Parathyroid adenoma (tissue), 2 donors: ENCODE results near the gene KLRC4.
"Not testable (repeated sequence)": the region's sequence is repeated elsewhere in the genome, so short reads cannot be mapped to it uniquely, and the experiment has no call there.

Experiments
- H2AFZ ChIP-seq: fragments of 300-600 bp; sonication (generic); one replicate; pipeline ENCODE4 v1.7.0; 2017; ENCODE audit warnings: antibody characterized with exemption, mild to moderate bottlenecking
- H3K27ac ChIP-seq: fragments of 300-600 bp; sonication (generic); one replicate; pipeline ENCODE4 v1.7.0; 2017
- H3K27me3 ChIP-seq: fragments of 300-600 bp; sonication (generic); one replicate; pipeline ENCODE4 v1.7.0; 2017; ENCODE audit warnings: low read length; ENCODE audit not compliant: control insufficient read depth, insufficient read depth
- H3K36me3 ChIP-seq: fragments of 300-600 bp; sonication (generic); one replicate; pipeline ENCODE4 v1.7.0; 2017; ENCODE audit warnings: low read length; ENCODE audit not compliant: control insufficient read depth, insufficient read depth
- H3K4me1 ChIP-seq: fragments of 300-600 bp; sonication (generic); one replicate; pipeline ENCODE4 v1.7.0; 2017; ENCODE audit warnings: control low read depth
- H3K4me2 ChIP-seq: fragments of 300-600 bp; sonication (generic); one replicate; pipeline ENCODE4 v1.7.0; 2017; ENCODE audit warnings: low read length
- H3K4me3 ChIP-seq: fragments of 300-600 bp; sonication (generic); one replicate; pipeline ENCODE4 v1.7.0; 2017; ENCODE audit warnings: low read depth, low read length
- H3K79me2 ChIP-seq: fragments of 300-600 bp; sonication (generic); one replicate; pipeline ENCODE4 v1.7.0; 2017; ENCODE audit warnings: control low read depth
- H3K9ac ChIP-seq: fragments of 300-600 bp; sonication (generic); one replicate; pipeline ENCODE4 v1.7.0; 2017; ENCODE audit warnings: mild to moderate bottlenecking
- H3K9me3 ChIP-seq: fragments of 300-600 bp; sonication (generic); one replicate; pipeline ENCODE4 v1.7.0; 2017; ENCODE audit warnings: low read length; ENCODE audit not compliant: control insufficient read depth
- TF ChIP-seq, protein P1 (sequence below): fragments of 300-600 bp; sonication (generic); IDR thresholded peaks from one replicate; pipeline ENCODE4 v1.7.0; 2017; ENCODE audit warnings: antibody characterized with exemption, mild to moderate bottlenecking
- donor health status: primary hyperparathyroidism.

The KLRC4 gene

GRCh38 chr12:10453156-10453555 is 43.6 kb upstream of the KLRC4 start, which contains the start of gene KLRC1:
TSS of gene KLRC1 (minus strand) at chr12:10453377. CDS start at chr12:10451156, 2,221 bp downstream.
- no peak within 1 kb of the TSS for H3K4me3 ChIP-seq
- H3K9me3 ChIP-seq, result peaks cover 3% of the 10 kb centered on the region
- no peak within 1 kb of the TSS for H3K27ac ChIP-seq
- no peak within 1 kb of the TSS for H2AFZ ChIP-seq
- no peaks in the 10 kb centered on the region for H3K36me3 ChIP-seq
- no peaks in the 10 kb centered on the region for H3K27me3 ChIP-seq
- no peaks in the 10 kb centered on the region for H3K4me1 ChIP-seq
- TF ChIP-seq, protein P1, sequence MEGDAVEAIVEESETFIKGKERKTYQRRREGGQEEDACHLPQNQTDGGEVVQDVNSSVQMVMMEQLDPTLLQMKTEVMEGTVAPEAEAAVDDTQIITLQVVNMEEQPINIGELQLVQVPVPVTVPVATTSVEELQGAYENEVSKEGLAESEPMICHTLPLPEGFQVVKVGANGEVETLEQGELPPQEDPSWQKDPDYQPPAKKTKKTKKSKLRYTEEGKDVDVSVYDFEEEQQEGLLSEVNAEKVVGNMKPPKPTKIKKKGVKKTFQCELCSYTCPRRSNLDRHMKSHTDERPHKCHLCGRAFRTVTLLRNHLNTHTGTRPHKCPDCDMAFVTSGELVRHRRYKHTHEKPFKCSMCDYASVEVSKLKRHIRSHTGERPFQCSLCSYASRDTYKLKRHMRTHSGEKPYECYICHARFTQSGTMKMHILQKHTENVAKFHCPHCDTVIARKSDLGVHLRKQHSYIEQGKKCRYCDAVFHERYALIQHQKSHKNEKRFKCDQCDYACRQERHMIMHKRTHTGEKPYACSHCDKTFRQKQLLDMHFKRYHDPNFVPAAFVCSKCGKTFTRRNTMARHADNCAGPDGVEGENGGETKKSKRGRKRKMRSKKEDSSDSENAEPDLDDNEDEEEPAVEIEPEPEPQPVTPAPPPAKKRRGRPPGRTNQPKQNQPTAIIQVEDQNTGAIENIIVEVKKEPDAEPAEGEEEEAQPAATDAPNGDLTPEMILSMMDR, result no peak
- H3K79me2 ChIP-seq, result no peaks in the 10 kb centered on the region
- no peak within 1 kb of the TSS for H3K4me2 ChIP-seq
- no peak within 1 kb of the TSS for H3K9ac ChIP-seq

DNA sequence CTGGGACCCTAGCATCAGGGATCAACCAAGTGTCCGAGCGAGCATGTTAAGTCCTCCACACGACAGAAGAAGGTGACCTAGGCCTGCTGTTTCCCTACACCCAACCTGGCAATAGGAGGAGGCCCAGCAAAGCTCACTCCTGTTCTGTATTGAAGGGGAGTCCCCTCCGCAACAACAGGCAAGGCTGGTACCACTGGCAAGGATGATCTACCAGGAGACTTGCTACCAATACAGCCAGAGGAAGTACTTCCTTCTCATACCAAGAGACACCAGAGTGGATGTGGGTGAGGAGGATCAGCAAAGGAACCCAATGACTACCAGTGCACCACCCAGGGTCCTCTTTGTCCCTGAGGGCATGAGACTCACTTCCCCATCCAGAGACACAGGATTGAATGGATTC is 38.7 kb upstream of the KLRC4 start:
- no peaks in the 10 kb centered on the region for H3K36me3 ChIP-seq
- H3K4me3 ChIP-seq, result no peak overlapping the region
- no peaks in the 10 kb centered on the region for H3K27me3 ChIP-seq
- H3K27ac ChIP-seq, result no peak overlapping the region
- H3K4me1 ChIP-seq, result no peaks in the 10 kb centered on the region
- no peak overlapping the region for H3K9ac ChIP-seq
- no peaks in the 10 kb centered on the region for H3K9me3 ChIP-seq
- H2AFZ ChIP-seq, result no peak overlapping the region
- TF ChIP-seq, protein P1, result no peak
- no peak overlapping the region for H3K4me2 ChIP-seq
- H3K79me2 ChIP-seq, result no peaks in the 10 kb centered on the region

GRCh38 chr12:10446052-10446451 is 36.5 kb upstream of the KLRC4 start:
- not testable (repeated sequence) for H2AFZ ChIP-seq, H3K36me3 ChIP-seq, H3K9me3 ChIP-seq, H3K27me3 ChIP-seq, H3K27ac ChIP-seq, H3K4me2 ChIP-seq, H3K9ac ChIP-seq, H3K4me1 ChIP-seq, H3K4me3 ChIP-seq, H3K79me2 ChIP-seq

DNA sequence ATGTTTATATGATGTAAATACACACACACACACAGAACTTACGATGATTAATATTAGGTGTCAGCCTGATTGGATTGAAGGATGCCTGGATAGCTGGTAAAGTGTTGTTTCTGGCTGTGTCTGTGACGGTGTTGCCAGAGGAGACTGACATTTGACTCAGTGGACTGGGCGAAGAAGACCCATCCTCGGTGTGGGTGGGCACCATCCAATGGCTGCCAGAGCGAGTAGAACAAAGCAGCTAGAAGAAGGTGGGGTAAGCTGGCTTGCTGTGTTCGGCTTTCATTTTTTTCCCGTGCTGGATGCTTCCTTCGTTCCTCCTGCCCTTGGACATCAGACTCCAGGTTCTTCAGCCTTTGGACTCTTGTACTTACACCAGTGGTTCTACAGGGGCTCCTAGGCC is 31.6 kb upstream of the KLRC4 start:
- H3K79me2 ChIP-seq, H3K9ac ChIP-seq, H3K4me3 ChIP-seq, H3K27ac ChIP-seq, H3K4me2 ChIP-seq, H3K27me3 ChIP-seq, H3K9me3 ChIP-seq, H2AFZ ChIP-seq, H3K4me1 ChIP-seq, H3K36me3 ChIP-seq: not testable (repeated sequence)

- H3K79me2 ChIP-seq, H3K4me2 ChIP-seq, H3K27me3 ChIP-seq, H3K4me1 ChIP-seq, H3K9me3 ChIP-seq, H3K4me3 ChIP-seq, H3K27ac ChIP-seq, H2AFZ ChIP-seq, H3K36me3 ChIP-seq, H3K9ac ChIP-seq: not testable (repeated sequence)
Measured at GRCh38 chr12:10439608-10440274, 30.2 kb upstream of the KLRC4 start.

DNA sequence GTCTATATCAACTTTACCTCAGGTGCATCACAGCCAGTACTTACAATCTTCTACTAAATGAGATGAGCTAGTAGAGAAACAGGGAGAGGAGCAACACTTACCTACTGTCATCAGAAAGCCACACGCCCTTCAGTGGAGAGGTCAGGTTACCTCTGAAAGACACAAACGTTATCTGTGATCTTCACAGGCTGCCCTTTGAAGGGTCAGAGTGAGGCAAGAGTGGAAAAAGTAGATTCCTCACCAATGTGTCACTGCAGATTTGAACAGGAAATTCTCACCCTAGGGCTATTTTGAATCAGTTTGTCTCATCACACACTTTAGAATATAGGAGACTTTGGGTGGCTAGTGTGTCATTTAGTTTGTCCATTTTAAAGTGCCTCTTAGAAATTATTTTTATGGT is 28.0 kb upstream of the KLRC4 start:
- H3K9ac ChIP-seq, result not testable (repeated sequence)

GRCh38 chr12:10435816-10436215 is 26.3 kb upstream of the KLRC4 start, which contains the start of gene KLRC2:
TSS of gene KLRC2 (minus strand) at chr12:10436010. CDS start at chr12:10435986, 24 bp downstream.
- not testable (repeated sequence) for H3K27me3 ChIP-seq, H3K79me2 ChIP-seq, H3K4me1 ChIP-seq, H3K9me3 ChIP-seq, H3K4me2 ChIP-seq, H3K27ac ChIP-seq, H2AFZ ChIP-seq, H3K9ac ChIP-seq, H3K36me3 ChIP-seq, H3K4me3 ChIP-seq

More for the DNA sequence above, 28.0 kb upstream of the KLRC4 start:
- H3K4me2 ChIP-seq, H3K36me3 ChIP-seq, H3K27ac ChIP-seq, H3K27me3 ChIP-seq, H3K79me2 ChIP-seq, H3K4me3 ChIP-seq, H3K4me1 ChIP-seq, H2AFZ ChIP-seq, H3K9me3 ChIP-seq: not testable (repeated sequence)

GRCh38 chr12:10430623-10431022 is 21.1 kb upstream of the KLRC4 start:
- H3K4me2 ChIP-seq, result not testable (repeated sequence)

DNA sequence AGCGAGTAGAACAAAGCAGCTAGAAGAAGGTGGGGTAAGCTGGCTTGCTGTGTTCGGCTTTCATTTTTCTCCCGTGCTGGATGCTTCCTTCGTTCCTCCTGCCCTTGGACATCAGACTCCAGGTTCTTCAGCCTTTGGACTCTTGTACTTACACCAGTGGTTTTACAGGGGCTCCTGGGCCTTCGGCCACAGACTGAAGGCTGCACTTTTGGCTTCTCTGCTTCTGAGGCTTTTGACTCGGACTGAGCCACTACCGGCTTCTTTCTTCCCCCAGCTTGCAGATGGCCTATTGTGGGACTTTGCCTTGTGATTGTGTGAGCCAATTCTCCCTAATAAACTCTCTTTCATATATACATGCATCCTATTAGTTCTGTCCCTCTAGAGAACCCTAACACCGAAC is 16.4 kb upstream of the KLRC4 start:
- H3K9ac ChIP-seq, H3K4me1 ChIP-seq, H3K79me2 ChIP-seq, H3K27me3 ChIP-seq, H3K4me3 ChIP-seq, H3K27ac ChIP-seq, H3K9me3 ChIP-seq, H3K4me2 ChIP-seq, H3K36me3 ChIP-seq, H2AFZ ChIP-seq: not testable (repeated sequence)

More at GRCh38 chr12:10430623-10431022, 21.1 kb upstream of the KLRC4 start:
- H3K36me3 ChIP-seq, H3K9ac ChIP-seq, H3K4me1 ChIP-seq, H3K27ac ChIP-seq, H3K9me3 ChIP-seq, H2AFZ ChIP-seq, H3K79me2 ChIP-seq, H3K27me3 ChIP-seq, H3K4me3 ChIP-seq: not testable (repeated sequence)
